ENCODE results near the gene ST8SIA2.
A peak's percentile ranks its signal among the peaks of the same experiment; 100 is the strongest.
"Not testable (repeated sequence)": the region's sequence is repeated elsewhere in the genome, so short reads cannot be mapped to it uniquely, and the experiment has no call there.

The ST8SIA2 gene

GRCh38 chr15:92444631-92445030 lies 51.0 kb downstream of the ST8SIA2 start:
- no peak for DNase-seq

DNA sequence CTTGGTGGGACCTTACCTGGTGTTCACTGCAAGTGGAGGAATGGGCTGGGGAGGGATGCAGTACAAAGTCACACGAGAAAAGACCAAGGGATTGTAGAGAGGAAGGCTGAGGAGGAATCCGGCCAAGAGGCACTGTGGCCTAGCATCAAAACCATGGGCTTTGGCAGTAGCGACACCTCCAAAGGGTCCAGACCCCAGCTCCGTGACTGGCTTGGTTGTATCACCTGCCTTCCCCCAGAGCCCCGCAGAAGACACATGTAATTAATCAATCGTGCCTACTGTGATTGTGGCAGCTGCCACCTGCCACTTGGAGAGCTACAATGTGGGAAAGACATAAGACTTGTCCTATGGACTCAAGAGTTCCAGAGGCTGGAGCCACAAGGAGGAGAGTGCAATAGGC lies 54.7 kb downstream of the ST8SIA2 start:
- DNase-seq: no peak

- DNase-seq: no peak
Observed at GRCh38 chr15:92449476-92449875, 55.8 kb downstream of the ST8SIA2 start.

GRCh38 chr15:92451225-92451825 lies 57.6 kb downstream of the ST8SIA2 start:
- DNase-seq: no peak

DNA sequence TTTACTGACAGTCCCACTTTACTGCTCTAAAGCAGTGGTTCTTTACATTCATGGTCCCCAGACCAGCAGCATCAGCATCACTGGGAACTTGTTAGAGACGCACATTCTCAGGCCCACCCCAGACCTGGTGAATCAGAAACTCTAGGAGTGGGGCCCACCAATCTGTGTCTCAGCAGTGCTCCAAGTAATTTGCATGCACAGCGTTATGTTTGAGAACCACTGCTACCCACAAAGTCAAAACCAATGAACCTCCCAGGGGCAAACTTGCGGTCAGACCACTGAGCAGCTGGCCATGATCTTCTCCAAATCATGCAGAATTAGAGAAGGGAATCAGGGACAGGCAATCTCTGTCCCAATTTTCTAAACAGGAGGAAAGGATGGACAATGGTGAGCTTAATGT lies 58.5 kb downstream of the ST8SIA2 start:
- DNase-seq: no peak

- DNase-seq: no peak
Observed at GRCh38 chr15:92453607-92454006, 59.9 kb downstream of the ST8SIA2 start.

GRCh38 chr15:92454555-92455105 lies 60.9 kb downstream of the ST8SIA2 start:
- DNase-seq: no peak

DNA sequence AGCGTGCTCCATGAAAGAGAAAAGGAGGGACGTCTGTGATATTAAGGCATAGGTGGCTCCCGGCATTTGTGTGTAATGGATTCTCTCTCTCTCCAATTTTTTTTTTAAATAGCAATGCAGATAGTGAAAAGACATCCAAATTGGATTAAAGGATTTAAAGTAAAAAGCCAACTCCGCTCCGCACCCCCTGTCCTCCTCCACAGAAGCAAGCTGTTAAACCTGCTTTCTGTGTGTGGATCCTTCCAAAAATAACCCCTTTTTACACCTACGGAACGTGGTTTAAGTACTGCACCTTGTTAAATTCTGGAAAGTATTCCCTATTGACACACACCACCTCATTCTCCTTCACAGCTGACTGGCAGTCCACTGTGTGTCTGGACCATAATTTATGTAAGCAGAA lies 61.6 kb downstream of the ST8SIA2 start:
- no peak for DNase-seq

DNA sequence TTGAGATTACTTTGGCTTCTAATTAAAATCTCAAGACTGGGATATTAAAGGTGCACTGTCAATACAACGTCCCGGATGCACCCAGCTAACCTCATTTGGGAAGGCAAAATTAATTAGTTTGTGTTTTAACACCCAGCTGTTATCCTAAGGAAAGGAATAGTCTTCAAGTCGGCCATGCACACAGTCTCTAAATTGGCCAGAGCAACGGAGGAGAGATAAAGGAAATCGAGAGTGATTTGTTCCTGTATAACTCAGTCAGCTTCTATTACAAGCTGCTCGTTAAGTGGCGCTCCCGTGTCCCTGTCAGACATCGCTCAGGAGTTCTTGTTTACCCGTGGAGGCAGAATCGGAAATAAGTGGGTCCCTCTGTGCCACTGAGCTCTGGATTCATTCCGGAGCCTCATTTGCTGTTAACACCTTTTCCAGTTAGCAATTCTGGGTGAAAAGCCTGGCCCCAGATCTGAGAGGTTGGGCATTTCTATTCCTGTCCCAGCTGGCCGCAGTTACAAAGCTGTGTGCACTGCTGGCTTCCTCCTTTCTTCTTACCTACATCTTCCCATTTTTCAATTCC lies 63.9 kb downstream of the ST8SIA2 start:
- DNase-seq: no peak

DNA sequence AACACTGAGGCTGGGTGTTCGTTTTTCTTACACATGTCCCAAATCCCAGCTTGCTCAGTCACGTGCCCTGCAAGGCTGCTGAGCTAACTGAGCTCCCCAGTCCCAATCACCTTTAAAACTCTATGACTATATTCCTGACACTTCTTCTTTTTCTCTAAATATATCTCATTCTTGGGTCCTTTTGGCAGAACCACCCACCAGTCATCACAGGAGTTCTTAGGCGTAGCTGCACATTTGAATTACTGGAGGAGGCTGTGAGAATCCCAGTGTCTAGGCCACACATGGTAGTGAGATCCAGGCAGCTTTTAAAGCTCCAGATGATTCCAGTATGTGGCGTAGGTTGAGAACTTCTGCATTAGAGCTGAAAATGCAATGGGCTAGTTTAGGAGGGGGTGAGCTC lies 66.3 kb downstream of the ST8SIA2 start:
- no peak for DNase-seq

- DNase-seq: no peak
Observed at GRCh38 chr15:92462424-92463125, 68.9 kb downstream of the ST8SIA2 start.

DNA sequence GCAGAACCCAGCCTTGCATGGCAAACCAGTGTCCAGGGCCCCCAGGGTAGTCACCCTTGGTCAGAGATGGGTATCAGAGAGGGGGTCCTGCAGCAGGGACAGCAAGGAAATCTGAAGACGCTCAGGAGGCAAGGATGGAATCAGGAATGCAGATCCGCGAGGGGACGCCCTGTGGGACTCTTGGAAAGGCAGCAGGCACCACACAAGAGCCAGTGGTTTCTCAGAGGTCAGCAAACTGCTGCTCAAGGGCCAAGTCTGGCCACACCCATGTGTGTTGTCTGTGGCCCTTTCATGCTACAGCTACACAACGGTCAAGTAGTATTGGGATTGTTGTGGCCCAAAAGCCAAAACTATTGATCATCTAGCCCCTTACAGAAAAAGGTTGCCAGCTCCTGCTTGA lies 69.7 kb downstream of the ST8SIA2 start:
- DNase-seq: no peak

DNA sequence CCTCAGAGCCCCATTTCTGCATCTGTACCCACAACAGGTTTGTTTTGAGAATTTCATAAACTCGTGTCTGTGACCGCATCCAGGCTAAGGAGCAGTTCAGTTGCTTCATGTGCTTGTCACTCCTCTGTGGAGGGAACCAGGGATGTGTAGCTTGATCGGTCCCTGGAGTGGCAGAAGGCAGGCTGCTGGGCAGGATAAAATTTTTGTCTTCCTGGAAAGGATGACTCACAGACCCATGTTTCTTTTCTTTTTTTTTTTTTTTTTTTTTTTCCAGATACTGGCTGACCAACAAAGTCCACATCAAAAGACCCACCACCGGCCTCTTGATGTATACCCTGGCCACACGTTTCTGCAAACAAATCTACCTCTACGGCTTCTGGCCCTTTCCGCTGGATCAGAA lies 70.1 kb downstream of the ST8SIA2 start:
- no peak for DNase-seq

- no peak for DNase-seq
Observed at GRCh38 chr15:92466834-92467233, 73.2 kb downstream of the ST8SIA2 start.

DNA sequence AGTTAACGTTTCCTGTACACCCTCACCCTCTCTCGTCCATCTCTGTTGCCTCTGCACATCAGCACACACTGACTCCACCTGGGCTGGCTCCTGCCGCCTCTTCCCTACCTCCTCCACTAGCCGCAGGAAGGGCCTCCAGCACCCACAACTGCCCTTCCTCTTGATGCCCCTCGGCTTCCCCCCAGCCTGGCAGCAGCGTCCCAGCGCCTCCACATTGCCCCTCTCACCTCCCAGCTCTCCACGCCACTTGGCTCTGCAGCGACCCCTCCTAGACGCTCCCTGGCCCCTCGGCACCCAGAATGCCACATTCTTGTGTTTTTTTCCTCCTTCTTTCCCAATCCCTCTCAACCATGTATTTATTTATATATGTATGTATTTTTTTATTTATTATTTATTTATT lies 73.6 kb downstream of the ST8SIA2 start:
- DNase-seq: no peak

DNA sequence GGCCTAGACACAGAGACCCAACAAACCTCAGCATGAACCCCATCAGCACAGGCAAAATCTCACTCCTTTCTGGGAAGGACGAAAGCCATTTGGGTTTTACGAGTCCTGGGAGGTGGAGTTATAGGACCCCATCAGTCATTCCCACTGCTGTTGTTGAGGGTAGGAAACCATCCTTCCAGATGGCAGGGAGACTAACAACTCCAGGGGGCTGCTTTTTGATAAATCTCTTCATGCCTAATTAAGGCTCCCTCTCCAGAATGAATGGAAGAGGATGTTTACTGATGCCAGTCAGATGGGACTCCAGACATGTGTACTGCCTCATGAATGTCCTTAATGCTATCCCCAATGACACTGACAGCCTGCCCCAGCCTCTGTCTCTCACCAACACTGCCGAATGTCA lies 75.3 kb downstream of the ST8SIA2 start:
- DNase-seq: no peak

DNA sequence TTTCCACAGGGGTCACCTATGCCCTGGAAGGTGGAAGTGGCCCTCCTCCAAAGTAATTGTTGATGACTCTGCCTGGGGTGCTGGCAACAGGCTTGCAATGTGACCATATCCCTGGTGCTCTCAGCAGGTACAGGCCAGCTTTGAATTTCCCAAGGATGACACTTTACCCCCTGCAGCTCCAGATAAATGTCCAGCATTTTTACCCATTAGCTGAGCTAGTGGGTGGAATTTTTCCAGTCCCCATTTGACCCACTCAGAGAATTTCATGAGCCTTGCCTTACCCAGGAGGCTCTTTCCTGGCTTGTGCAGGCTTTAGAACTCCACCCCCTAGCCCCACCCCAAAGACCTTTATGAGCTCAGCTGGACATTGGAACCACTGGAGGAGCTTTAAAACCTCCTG lies 77.6 kb downstream of the ST8SIA2 start:
- no peak for DNase-seq

- peak; percentile 69 for DNase-seq
Observed at GRCh38 chr15:92473756-92474155, 80.1 kb downstream of the ST8SIA2 start.

DNA sequence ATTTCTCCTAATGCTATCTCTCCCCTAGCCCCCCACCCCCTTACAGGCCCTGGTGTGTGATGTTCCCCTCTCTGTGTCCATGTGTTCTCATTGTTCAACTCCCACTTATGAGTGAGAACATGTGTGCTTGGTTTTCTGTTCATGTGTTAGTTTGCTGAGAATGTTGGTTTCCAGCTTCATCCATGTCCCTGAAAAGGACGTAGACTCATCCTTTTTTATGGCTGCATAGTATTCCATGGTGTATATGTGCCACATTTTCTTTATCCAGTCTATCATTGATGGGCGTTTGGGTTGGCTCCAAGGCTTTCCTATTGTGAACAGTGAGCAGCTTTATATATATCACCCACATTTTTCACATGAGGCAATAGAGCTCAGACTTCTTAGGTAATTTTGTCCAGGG lies 86.0 kb downstream of the ST8SIA2 start:
- not testable (repeated sequence) for DNase-seq

DNA sequence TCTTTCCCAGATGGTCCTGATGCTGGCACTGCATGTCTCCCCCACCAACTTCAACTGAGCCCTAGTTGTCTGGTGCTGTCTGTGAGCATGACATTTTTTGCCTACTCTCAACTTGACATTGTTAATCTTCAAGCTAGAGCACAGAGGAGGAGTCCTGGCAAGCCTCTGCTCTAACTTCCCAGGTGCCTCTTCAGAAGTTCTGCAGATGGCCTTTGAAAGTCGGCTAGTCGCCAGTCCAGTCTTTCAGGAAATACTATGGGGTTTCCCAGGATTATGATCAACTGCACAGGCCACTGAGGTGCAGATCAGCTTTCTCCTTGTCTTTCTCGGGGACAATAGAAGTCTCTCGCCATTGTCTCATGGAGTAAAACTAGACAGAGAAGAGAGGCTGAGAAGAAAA lies 86.7 kb downstream of the ST8SIA2 start:
- no peak for DNase-seq

DNA sequence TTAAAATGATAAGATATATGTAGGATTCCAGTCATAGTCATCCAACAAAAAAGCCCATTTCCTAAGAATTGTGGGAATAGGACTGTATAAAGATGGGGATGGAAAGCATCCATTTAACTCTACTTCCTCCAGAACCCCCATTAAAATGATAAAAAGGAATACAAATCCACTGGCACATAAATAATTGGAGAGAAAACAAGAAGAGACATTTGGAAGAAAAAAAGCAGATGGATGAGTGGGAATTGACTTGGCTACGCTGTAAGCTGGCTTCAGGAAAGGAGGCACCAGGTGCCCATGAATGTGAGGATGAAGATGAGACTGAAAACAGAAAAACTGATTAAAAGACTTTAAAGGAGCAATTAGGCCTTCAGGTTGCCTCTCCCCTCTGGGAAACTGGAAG lies 91.8 kb downstream of the ST8SIA2 start:
- no peak for DNase-seq

DNA sequence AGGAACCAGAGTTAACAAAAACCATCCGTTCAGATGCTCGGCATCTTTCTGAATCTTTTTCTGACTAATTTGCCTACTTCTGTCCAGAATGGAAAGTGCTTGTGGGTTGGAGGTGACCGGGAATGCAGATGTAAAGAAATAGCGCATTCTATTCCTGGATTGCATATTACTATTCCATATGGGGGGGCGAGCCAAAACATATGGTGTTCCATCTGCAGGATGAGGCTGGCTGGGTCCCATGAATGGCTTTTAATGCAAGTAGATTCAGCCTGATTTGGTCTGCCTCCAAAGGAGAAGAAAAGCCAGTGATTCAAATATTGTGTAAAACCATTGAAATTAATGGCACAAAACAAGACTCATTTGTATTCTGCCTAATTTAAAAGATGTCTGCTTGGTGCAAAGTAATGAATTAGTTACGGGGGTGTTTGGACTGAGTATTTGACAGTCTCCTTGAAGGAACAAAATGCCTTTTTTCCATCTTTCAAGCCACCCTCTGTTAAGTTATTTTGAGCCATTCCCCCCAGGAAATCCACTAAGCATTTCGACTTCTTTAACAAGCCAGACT lies 99.0 kb downstream of the ST8SIA2 start:
- peak; percentile 85 for DNase-seq

- peak; percentile 39 for DNase-seq
Observed at GRCh38 chr15:92494806-92495336, 101.2 kb downstream of the ST8SIA2 start.

- no peak for DNase-seq
Observed at GRCh38 chr15:92495446-92495845, 101.8 kb downstream of the ST8SIA2 start.

Measured in right hindlimb (tissue), 1 donor.